Activated CD4-positive, alpha-beta T cell treated with anti-CD3 and anti-CD28 coated beads, Interleukin-2, Interleukin-4, amounts not matched to agents 100 ng/mL and 50 ng/mL, durations not matched to agents 16 hours and 8 hours (primary cell): ENCODE results near the gene HTRA3.

Source experiments
- DNase-seq: peaks from one replicate; pipeline ENCODE4 v3.0.0-alpha.2; 2020; ENCODE audit warnings: low spot score

HTRA3 gene

DNA sequence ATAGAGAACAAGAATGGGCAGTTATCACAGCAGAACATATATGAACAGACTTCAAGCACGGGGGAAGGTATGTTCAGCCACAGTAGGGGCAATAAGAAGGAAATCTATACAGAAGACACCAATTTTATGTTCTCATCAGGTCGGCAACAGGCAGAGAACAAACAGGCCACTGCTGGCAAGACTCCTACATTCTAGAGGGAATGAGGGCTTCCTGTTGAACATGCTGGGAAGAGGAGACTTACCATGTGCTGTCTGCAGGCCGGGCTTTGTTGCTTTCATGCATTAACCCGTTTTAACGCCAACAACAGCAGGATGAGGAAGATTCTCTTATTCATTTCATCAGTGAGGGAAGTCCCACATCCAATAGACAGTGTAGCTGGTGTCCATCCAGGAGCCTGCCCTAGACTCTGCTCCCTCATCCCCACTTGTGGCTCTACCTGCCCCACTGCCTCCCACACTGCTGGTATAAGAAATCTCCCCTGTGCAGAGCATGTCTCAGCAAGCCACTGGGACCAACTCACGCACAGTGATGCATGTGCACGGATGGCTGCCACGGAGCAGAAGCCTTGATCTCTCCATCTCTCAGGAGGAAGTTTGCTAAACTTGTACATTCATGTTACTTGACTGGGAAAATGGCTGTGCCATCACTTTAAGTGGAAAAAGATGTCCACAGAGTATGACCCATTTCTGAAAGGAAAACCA is 86.5 kb downstream of the HTRA3 start:
- no peak for DNase-seq
